HG02588 (cell line): ENCODE data around the gene PEX6.
"Not testable (repeated sequence)": the region's sequence is repeated elsewhere in the genome, so short reads cannot be mapped to it uniquely, and the experiment has no call there.

Experiments
- ATAC-seq: cut with Tn5 transposase; IDR thresholded peaks from one replicate; pipeline ENCODE4 v1.9.1; 2021; ENCODE audit warnings: mild to moderate bottlenecking, moderate library complexity; ENCODE audit not compliant: unreplicated experiment

Gene PEX6

GRCh38 chr6:42966571-42966970 lies 12.4 kb downstream of the PEX6 start:
- ATAC-seq, result no peak

- no peak for ATAC-seq
Observed at GRCh38 chr6:42963855-42964605, 15.0 kb downstream of the PEX6 start.

- ATAC-seq, result no peak
Observed at GRCh38 chr6:42963179-42963854, 15.7 kb downstream of the PEX6 start.

- no peak for ATAC-seq
Observed at GRCh38 chr6:42962502-42963178, 16.3 kb downstream of the PEX6 start.

GRCh38 chr6:42962096-42962495 lies 16.9 kb downstream of the PEX6 start:
- ATAC-seq, result no peak

- ATAC-seq, result no peak
Observed at GRCh38 chr6:42961020-42961470, 17.9 kb downstream of the PEX6 start.

- ATAC-seq, result no peak
Observed at GRCh38 chr6:42960243-42961019, 18.6 kb downstream of the PEX6 start, which contains the start of gene GNMT. Gene GNMT (plus strand): TSS chr6:42960754. CDS start chr6:42960768, 14 bp downstream.

GRCh38 chr6:42959917-42960242 lies 19.1 kb downstream of the PEX6 start:
- ATAC-seq, result no peak

- ATAC-seq, result no peak
Observed at GRCh38 chr6:42958125-42958524, 20.9 kb downstream of the PEX6 start.

- ATAC-seq, result not testable (repeated sequence)
Observed at GRCh38 chr6:42954405-42954804, 24.6 kb downstream of the PEX6 start.

GRCh38 chr6:42952389-42952788 lies 26.6 kb downstream of the PEX6 start:
- no peak for ATAC-seq

GRCh38 chr6:42947950-42948349 lies 31.0 kb downstream of the PEX6 start:
- ATAC-seq, result no peak

- ATAC-seq, result no peak
Observed at GRCh38 chr6:42942444-42942843, 36.5 kb downstream of the PEX6 start.

- ATAC-seq, result not testable (repeated sequence)
Observed at GRCh38 chr6:42941356-42941755, 37.6 kb downstream of the PEX6 start.

- no peak for ATAC-seq
Observed at GRCh38 chr6:42940493-42941045, 38.4 kb downstream of the PEX6 start.

- ATAC-seq, result no peak
Observed at GRCh38 chr6:42939810-42940167, 39.2 kb downstream of the PEX6 start.

- no peak for ATAC-seq
Observed at GRCh38 chr6:42938987-42939809, 39.8 kb downstream of the PEX6 start.

GRCh38 chr6:42938428-42938796 lies 40.6 kb downstream of the PEX6 start:
- ATAC-seq, result no peak

- no peak for ATAC-seq
Observed at GRCh38 chr6:42937548-42938427, 41.2 kb downstream of the PEX6 start.
